Neural crest cell (in vitro differentiated cells): ENCODE measurements around the gene DEGS1. TPM values are rescaled to one million over a fixed set of nuclear protein-coding genes. Genes with fewer than 3 reads are reported as not detected.

ENCODE experiments used
- DNase-seq: peaks from one replicate; pipeline ENCODE4 v3.0.0; 2021; ENCODE audit warnings: low read depth, mixed read lengths, low spot score
- H3K27ac Mint-ChIP-seq: one replicate; pipeline ENCODE4 v1.8.0; 2021; ENCODE audit warnings: mild to moderate bottlenecking, mixed read lengths; ENCODE audit not compliant: unreplicated experiment
- H3K27me3 Mint-ChIP-seq: 2 replicates; pipeline ENCODE4 v1.8.0; 2021; ENCODE audit warnings: low read depth, mild to moderate bottlenecking, mixed read lengths
- H3K36me3 Mint-ChIP-seq: 2 replicates; pipeline ENCODE4 v1.8.0; 2021; ENCODE audit warnings: low read depth, mild to moderate bottlenecking, mixed read lengths
- H3K4me1 Mint-ChIP-seq: 2 replicates; pipeline ENCODE4 v1.8.0; 2021; ENCODE audit warnings: mixed read lengths
- H3K4me3 Mint-ChIP-seq: one replicate; pipeline ENCODE4 v1.8.0; 2021; ENCODE audit warnings: mild to moderate bottlenecking, mixed read lengths
- H3K9me3 Mint-ChIP-seq: 2 replicates; pipeline ENCODE4 v1.8.0; 2021; ENCODE audit warnings: mixed read lengths
- total RNA-seq: library from RNA; stranded (reverse); gene quantifications from 2 replicates; pipeline ENCODE4 v1.2.1, GENCODE V29; 2021
- TF ChIP-seq, protein P1 (sequence below): fragments of 200-600 bp; sonication (generic); conservative IDR thresholded peaks from 2 replicates; pipeline ENCODE4 v1.5.0; 2021; ENCODE audit warnings: antibody characterized with exemption, mild to moderate bottlenecking

Gene DEGS1
- total RNA-seq, 1 donor from 2014 or later, result 40.5 TPM

- Mint-ChIP-seq H3K27me3 (no peaks in the 10 kb centered on the region), H3K36me3 (peaks cover 22% of the 10 kb centered on the region), H3K4me3 (peak overlapping the region; percentile 22), H3K27ac (no peak overlapping the region), H3K9me3 (peaks cover 6% of the 10 kb centered on the region), H3K4me1 (peaks cover 20% of the 10 kb centered on the region)
- no peak for DNase-seq
- TF ChIP-seq, protein P1, sequence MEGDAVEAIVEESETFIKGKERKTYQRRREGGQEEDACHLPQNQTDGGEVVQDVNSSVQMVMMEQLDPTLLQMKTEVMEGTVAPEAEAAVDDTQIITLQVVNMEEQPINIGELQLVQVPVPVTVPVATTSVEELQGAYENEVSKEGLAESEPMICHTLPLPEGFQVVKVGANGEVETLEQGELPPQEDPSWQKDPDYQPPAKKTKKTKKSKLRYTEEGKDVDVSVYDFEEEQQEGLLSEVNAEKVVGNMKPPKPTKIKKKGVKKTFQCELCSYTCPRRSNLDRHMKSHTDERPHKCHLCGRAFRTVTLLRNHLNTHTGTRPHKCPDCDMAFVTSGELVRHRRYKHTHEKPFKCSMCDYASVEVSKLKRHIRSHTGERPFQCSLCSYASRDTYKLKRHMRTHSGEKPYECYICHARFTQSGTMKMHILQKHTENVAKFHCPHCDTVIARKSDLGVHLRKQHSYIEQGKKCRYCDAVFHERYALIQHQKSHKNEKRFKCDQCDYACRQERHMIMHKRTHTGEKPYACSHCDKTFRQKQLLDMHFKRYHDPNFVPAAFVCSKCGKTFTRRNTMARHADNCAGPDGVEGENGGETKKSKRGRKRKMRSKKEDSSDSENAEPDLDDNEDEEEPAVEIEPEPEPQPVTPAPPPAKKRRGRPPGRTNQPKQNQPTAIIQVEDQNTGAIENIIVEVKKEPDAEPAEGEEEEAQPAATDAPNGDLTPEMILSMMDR, result no peak
Measured at GRCh38 chr1:224188286-224188685, 5.2 kb downstream of the DEGS1 start.

DNA sequence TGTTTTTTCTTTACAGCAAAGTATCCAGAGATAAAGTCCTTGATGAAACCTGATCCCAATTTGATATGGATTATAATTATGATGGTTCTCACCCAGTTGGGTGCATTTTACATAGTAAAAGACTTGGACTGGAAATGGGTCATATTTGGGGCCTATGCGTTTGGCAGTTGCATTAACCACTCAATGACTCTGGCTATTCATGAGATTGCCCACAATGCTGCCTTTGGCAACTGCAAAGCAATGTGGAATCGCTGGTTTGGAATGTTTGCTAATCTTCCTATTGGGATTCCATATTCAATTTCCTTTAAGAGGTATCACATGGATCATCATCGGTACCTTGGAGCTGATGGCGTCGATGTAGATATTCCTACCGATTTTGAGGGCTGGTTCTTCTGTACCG lies 6.5 kb downstream of the DEGS1 start:
- Mint-ChIP-seq H3K4me1 (peaks cover 13% of the 10 kb centered on the region), H3K36me3 (peaks cover 26% of the 10 kb centered on the region), H3K4me3 (no peak overlapping the region), H3K27ac (no peak overlapping the region), H3K27me3 (no peaks in the 10 kb centered on the region), H3K9me3 (peaks cover 6% of the 10 kb centered on the region)
- no peak for DNase-seq
- TF ChIP-seq, protein P1, result no peak

- peaks cover 24% of the 10 kb centered on the region for H3K36me3 Mint-ChIP-seq
- H3K27ac Mint-ChIP-seq, result peak overlapping the region; percentile 27
- H3K9me3 Mint-ChIP-seq, result peaks cover 6% of the 10 kb centered on the region
Measured at GRCh38 chr1:224192082-224192788, 9.2 kb downstream of the DEGS1 start.

GRCh38 chr1:224193319-224193966 lies 10.4 kb downstream of the DEGS1 start:
- DNase-seq, result no peak
- H3K4me1 Mint-ChIP-seq, result no peaks in the 10 kb centered on the region
- H3K36me3 Mint-ChIP-seq, result peaks cover 22% of the 10 kb centered on the region
- H3K27me3 Mint-ChIP-seq, result no peaks in the 10 kb centered on the region
- TF ChIP-seq, protein P1, result no peak
- H3K27ac Mint-ChIP-seq, result no peak overlapping the region
- H3K4me3 Mint-ChIP-seq, result no peak overlapping the region
- H3K9me3 Mint-ChIP-seq, result peaks cover 4% of the 10 kb centered on the region

More at GRCh38 chr1:224192082-224192788, 9.2 kb downstream of the DEGS1 start:
- TF ChIP-seq, protein P1, result no peak
- DNase-seq, result no peak
- no peaks in the 10 kb centered on the region for H3K4me1 Mint-ChIP-seq
- no peaks in the 10 kb centered on the region for H3K27me3 Mint-ChIP-seq
- H3K4me3 Mint-ChIP-seq, result no peak overlapping the region

DNA sequence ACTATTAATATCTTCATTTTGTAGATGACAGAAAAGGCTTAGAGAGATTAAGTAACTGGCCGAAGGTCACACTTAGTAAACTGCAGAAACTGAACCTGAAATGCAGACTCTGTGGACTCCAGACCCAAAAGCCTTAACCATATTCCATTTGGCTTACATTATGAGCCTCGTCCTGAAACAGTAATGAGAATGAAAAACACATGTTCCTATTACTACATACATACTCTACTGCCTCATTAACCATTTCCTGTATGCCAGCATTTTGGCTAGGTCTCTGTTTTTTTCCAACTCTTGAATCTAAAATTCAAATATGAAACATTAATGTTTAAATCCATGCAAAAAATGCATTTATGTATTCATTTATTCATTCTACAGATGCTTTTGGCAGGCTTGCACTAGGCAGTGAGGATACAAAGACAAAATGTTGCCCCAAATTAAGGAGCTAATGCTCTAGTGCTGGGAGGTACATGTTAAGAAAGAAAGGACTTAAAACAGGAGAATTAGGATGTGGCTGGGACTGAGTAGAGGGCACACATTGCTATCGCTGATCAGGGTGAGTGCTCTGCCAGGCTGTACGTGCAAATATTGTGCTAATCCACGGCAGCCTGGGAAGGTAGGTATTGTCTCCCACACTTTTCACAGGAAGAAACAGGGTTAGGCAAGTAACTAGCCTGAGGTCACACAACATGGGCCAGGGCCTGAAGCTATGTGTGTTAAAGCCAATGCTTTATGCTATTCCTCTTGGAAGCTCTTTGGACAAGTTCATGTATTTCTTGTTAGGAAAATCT lies 14.0 kb downstream of the DEGS1 start:
- TF ChIP-seq, protein P1, result no peak
- Mint-ChIP-seq H3K36me3 (peaks cover 13% of the 10 kb centered on the region), H3K4me3 (no peak overlapping the region), H3K9me3 (no peaks in the 10 kb centered on the region), H3K4me1 (peaks cover 6% of the 10 kb centered on the region), H3K27me3 (no peaks in the 10 kb centered on the region), H3K27ac (no peak overlapping the region)
- DNase-seq, result no peak
